Measurements from ENCODE around the gene NIT1.

Gene NIT1

GRCh38 chr1:161158316-161159010 is 40.6 kb downstream of the NIT1 start:
- no peak for DNase-seq

GRCh38 chr1:161159087-161159912 is 41.4 kb downstream of the NIT1 start, which contains the start of gene USP21:
TSS of gene USP21 (plus strand) at chr1:161159500. CDS start at chr1:161160641, 1,141 bp downstream.
- DNase-seq, result peak; percentile 96

GRCh38 chr1:161159913-161160243 is 42.0 kb downstream of the NIT1 start:
- no peak for DNase-seq

GRCh38 chr1:161160671-161161145 is 42.8 kb downstream of the NIT1 start:
- DNase-seq, result no peak

- DNase-seq, result no peak
Measured at GRCh38 chr1:161161652-161162051, 43.7 kb downstream of the NIT1 start.

GRCh38 chr1:161162052-161162451 is 44.1 kb downstream of the NIT1 start:
- DNase-seq, result no peak

- DNase-seq, result no peak
Measured at GRCh38 chr1:161162806-161163205, 44.9 kb downstream of the NIT1 start.

- DNase-seq, result no peak
Measured at GRCh38 chr1:161163793-161164192, 45.9 kb downstream of the NIT1 start.

GRCh38 chr1:161164901-161165610 is 47.2 kb downstream of the NIT1 start:
- DNase-seq, result no peak

GRCh38 chr1:161165742-161166668 is 48.1 kb downstream of the NIT1 start, which contains the start of gene PPOX:
TSS of gene PPOX (plus strand) at chr1:161166426. CDS start at chr1:161166848, 422 bp downstream.
- DNase-seq, result peak; percentile 95

- DNase-seq, result no peak
Measured at GRCh38 chr1:161166669-161167548, 49.0 kb downstream of the NIT1 start.

GRCh38 chr1:161168906-161169305 is 51.0 kb downstream of the NIT1 start:
- no peak for DNase-seq

Data from retina (tissue), 1 donor.